K562 (cell line): ENCODE results near the gene SETD3. TPM values are rescaled to one million over a fixed set of nuclear protein-coding genes. Genes with fewer than 3 reads are reported as not detected.

Source experiments
- ATAC-seq: fragments of 200-7000 bp; cut with Tn5 transposase; 3 replicates; pipeline ENCODE4 v1.9.1; 2020; ENCODE audit warnings: moderate library complexity
- BruUV-seq: library from RNA; stranded (reverse); fragments of 400-500 nt; replicated peaks from 2 replicates; lab custom pipeline; 2021; lab: Mats Ljungman, UMichigan
- CTCF ChIA-PET: fragments of 300-600 bp; formaldehyde crosslinking; extraction: SDS; loops from one replicate; lab custom pipeline; 2021; ENCODE audit warnings: low intra/inter-chr PET ratio; lab: Yijun Ruan, JAX
- POLR2A ChIA-PET: fragments of 300-600, 350-650 bp; sonication (Branson Sonifier 250); formaldehyde crosslinking; extraction: SDS; loops from one replicate; lab custom pipeline; 2021; ENCODE audit warnings: antibody characterized with exemption, inconsistent platforms; lab: Yijun Ruan, JAX
- DNase-seq, 4 experiments: peaks; one replicate each; pipeline versions ENCODE4 v3.0.0 to v3.0.0-alpha.2; 2011 to 2018; ENCODE audit warnings: low spot score in 3 of 4, mixed read lengths in 3 of 4; ENCODE audit errors: extremely low read depth in 1 of 4
- FAIRE-seq: peaks from 2 replicates; lab custom pipeline; 2011; peaks lifted over from hg19 to GRCh38; lab: Jason Lieb, UNC
- H2AFZ ChIP-seq: 2 replicates; pipeline ENCODE4 v1.6.0; 2011; ENCODE audit warnings: low read depth, low read length, control low read depth, inconsistent platforms
- H3K27ac ChIP-seq: fragments of 200-600 bp; 3 replicates; pipeline ENCODE4 v1.8.0; 2011; ENCODE audit warnings: low read depth, mild to moderate bottlenecking, control low read depth, inconsistent platforms, low read length, moderate library complexity, mixed read lengths; ENCODE audit errors: extremely low read depth
- H3K27me3 ChIP-seq, 2 experiments: fragments of 300-600 bp in 1 of 2; 2 replicates in 1 of 2; 3 replicates in 1 of 2; pipeline versions ENCODE4 v1.6.0 to v1.8.0; 2011; ENCODE audit warnings: inconsistent platforms in 2 of 2, low read length in 2 of 2, mild to moderate bottlenecking in 1 of 2, mixed read lengths in 1 of 2, moderate library complexity in 1 of 2; ENCODE audit not compliant: control insufficient read depth in 2 of 2, insufficient read depth in 2 of 2
- H3K36me3 ChIP-seq: fragments of 300-600 bp; 3 replicates; pipeline ENCODE4 v1.8.0; 2011; ENCODE audit warnings: mild to moderate bottlenecking, low read length, inconsistent platforms; ENCODE audit not compliant: control insufficient read depth, insufficient read depth
- H3K4me1 ChIP-seq, 2 experiments: fragments of 200-600 bp in 1 of 2; replicated peaks in 1 of 2; 2 replicates in 1 of 2; 3 replicates in 1 of 2; pipeline versions ENCODE4 v1.5.1 to v1.8.0; 2011; ENCODE audit warnings: inconsistent platforms in 2 of 2, low read length in 2 of 2, mild to moderate bottlenecking in 1 of 2, mixed read lengths in 1 of 2, moderate library complexity in 1 of 2; ENCODE audit not compliant: control insufficient read depth in 2 of 2, insufficient read depth in 2 of 2
- H3K4me2 ChIP-seq: 2 replicates; pipeline ENCODE4 v1.6.1; 2011; ENCODE audit warnings: low read length, control low read depth, inconsistent platforms, mixed read lengths; ENCODE audit not compliant: insufficient read depth
- H3K4me3 ChIP-seq: fragments of 200-600 bp; sonication (generic), shearing (Covaris generic); 2 replicates; pipeline ENCODE4 v1.5.1; 2016; ENCODE audit warnings: control low read depth, inconsistent platforms
- H3K79me2 ChIP-seq: fragments of 200-600 bp; 3 replicates; pipeline ENCODE4 v1.8.0; 2011; ENCODE audit warnings: low read length, inconsistent platforms; ENCODE audit not compliant: control insufficient read depth, insufficient read depth
- H3K9ac ChIP-seq, 2 experiments: 2 replicates each; pipeline versions ENCODE4 v1.6.0 to v1.6.1; 2011; ENCODE audit warnings: low read depth in 2 of 2, low read length in 2 of 2, control low read depth in 1 of 2, inconsistent platforms in 1 of 2, mild to moderate bottlenecking in 1 of 2, mixed read lengths in 1 of 2; ENCODE audit not compliant: insufficient read depth in 1 of 2
- H3K9me1 ChIP-seq: one replicate; pipeline ENCODE4 v1.6.0; 2011; ENCODE audit warnings: inconsistent platforms, mild to moderate bottlenecking, low read length, moderate library complexity; ENCODE audit not compliant: control insufficient read depth, insufficient read depth
- H3K9me3 ChIP-seq: replicated peaks from 2 replicates; pipeline ENCODE4 v1.5.1; 2011; ENCODE audit warnings: low read depth, low read length, inconsistent platforms; ENCODE audit not compliant: control insufficient read depth, insufficient read depth
- H4K20me1 ChIP-seq: replicated peaks from 2 replicates; pipeline ENCODE4 v1.6.1; 2011; ENCODE audit warnings: low read length, inconsistent platforms, mixed read lengths; ENCODE audit not compliant: control insufficient read depth, insufficient read depth
- GATA2 ChIP-seq: sonication (generic); formaldehyde crosslinking; IDR thresholded peaks from 2 replicates; pipeline ENCODE4 v1.4.0; 2020; ENCODE audit warnings: mild to moderate bottlenecking, missing genetic modification reagents
- ILF3 ChIP-seq: fragments of 450-650 bp; IDR thresholded peaks from 2 replicates; pipeline ENCODE4 v1.6.1; 2018; ENCODE audit warnings: antibody characterized with exemption, mild to moderate bottlenecking, moderate library complexity, borderline replicate concordance
- MEF2A ChIP-seq: IDR thresholded peaks from 2 replicates; pipeline ENCODE4 v1.6.1; 2011; ENCODE audit warnings: low read depth, mild to moderate bottlenecking, low read length, moderate library complexity; ENCODE audit not compliant: control insufficient read depth
- NR2F6 ChIP-seq: fragments of 450-650 bp; formaldehyde crosslinking; IDR thresholded peaks from 2 replicates; pipeline ENCODE4 v1.4.0; 2020; ENCODE audit warnings: mild to moderate bottlenecking
- PHTF2 ChIP-seq: fragments of 250-450 bp; sonication (Bioruptor Pico); IDR thresholded peaks from 2 replicates; pipeline ENCODE4 v1.5.0; 2021; ENCODE audit warnings: mild to moderate bottlenecking
- PRMT5 ChIP-seq: sonication (generic); formaldehyde crosslinking; IDR thresholded peaks from 2 replicates; pipeline ENCODE4 v1.5.0; 2020; ENCODE audit warnings: missing genetic modification reagents
- SRSF3 ChIP-seq: fragments of 200-400 bp; formaldehyde crosslinking; IDR thresholded peaks from 2 replicates; pipeline ENCODE4 v1.6.1; 2016; ENCODE audit warnings: mild to moderate bottlenecking, low read length, moderate library complexity; ENCODE audit not compliant: insufficient read depth
- TBL1XR1 ChIP-seq, 2 experiments: IDR thresholded peaks; 2 replicates each; pipeline ENCODE4 v1.6.1; 2012; ENCODE audit warnings: improper control_type of control experiment in 2 of 2, low read length in 2 of 2, mild to moderate bottlenecking in 1 of 2
- ZBTB5 ChIP-seq: fragments of 450-650 bp; IDR thresholded peaks from 2 replicates; pipeline ENCODE4 v1.6.1; 2017; ENCODE audit warnings: antibody characterized with exemption
- ZFP36 ChIP-seq: fragments of 150-350 bp; IDR thresholded peaks from 2 replicates; pipeline ENCODE4 v1.6.1; 2018; ENCODE audit warnings: low read length, low read depth; ENCODE audit not compliant: partially characterized antibody
- ZNF431 ChIP-seq: sonication (generic); formaldehyde crosslinking; IDR thresholded peaks from 2 replicates; pipeline ENCODE4 v1.8.0; 2022; ENCODE audit warnings: mild to moderate bottlenecking, missing genetic modification reagents
- ZNF668 ChIP-seq: fragments of 250-450 bp; sonication (Bioruptor Pico); IDR thresholded peaks from 2 replicates; pipeline ENCODE4 v1.8.0; 2022; ENCODE audit warnings: mild to moderate bottlenecking, inconsistent platforms
- WGBS: fragments of 100-300 bp; shearing (Covaris generic); methylation state at CpG from one replicate; pipeline ENCODE4 v1.1.6; 2016; ENCODE audit warnings: low coverage, mixed read lengths; ENCODE audit not compliant: insufficient coverage; ENCODE audit errors: missing lambda C conversion rate; 5-methylcytosine and 5-hydroxymethylcytosine counted together
- in situ Hi-C: fragments of 300-500 bp; cut with MboI; formaldehyde crosslinking; loops from 4 replicates; pipeline ENCODE4 v1.15.0; 2018; ENCODE audit warnings: inconsistent platforms, mixed read lengths
- intact Hi-C: fragments of 100-400 bp; cut with micrococcal nuclease; formaldehyde crosslinking; loops from 2 replicates; pipeline ENCODE4 v1.14.2; 2022
- polyA plus RNA-seq, 8 experiments: library from polyadenylated mRNA; depleted of rRNA in 4 of 8; stranded (reverse) in 5 of 8; unstranded in 3 of 8; fragments of >200 nt; fragmentation: Nextera tagmentation in 2 of 8; fragmentation: Illumina TruSeq in 1 of 8; extraction: Ambion mirVana in 2 of 8; extraction: Trizol in 1 of 8; gene quantifications; 2 replicates each; pipeline versions ENCODE4 v1.2.1 to v1.2.3, GENCODE V29; 2011 to 2014; ENCODE audit warnings: inconsistent platforms in 1 of 8, missing spikeins in 1 of 8
- total RNA-seq, 7 experiments: library from RNA; depleted of rRNA in 6 of 7; stranded (reverse); fragments of >200 nt in 6 of 7; fragmentation: Illumina TruSeq in 2 of 7; extraction: Trizol in 2 of 7; gene quantifications; 2 replicates each; pipeline versions ENCODE4 v1.2.1 to v1.2.3, GENCODE V29; 2011 to 2021; ENCODE audit warnings: low replicate concordance in 1 of 7
- TF ChIP-seq, protein P1 (sequence below): fragments of 150-350 bp; conservative IDR thresholded peaks from 2 replicates; pipeline ENCODE4 v1.6.1; 2014; ENCODE audit warnings: low read length

The SETD3 gene
- total and polyA plus RNA-seq, 9 of the 15 experiments (the other 6 are each of a cell fraction or from before 2014, with no cell fraction given), result 8.5 to 35.9 (median 26.5) TPM

GRCh38 chr14:99523704-99524055 is 43.0 kb upstream of the SETD3 start:
- no peaks in the 10 kb centered on the region for H3K79me2 ChIP-seq
- H3K9me1 ChIP-seq, result no peaks in the 10 kb centered on the region
- ATAC-seq (no peak), DNase-seq (no peak), FAIRE-seq (no peak)
- peaks cover 11 to 49% of the 10 kb centered on the region in 2 experiments for H3K4me1 ChIP-seq
- H3K9ac ChIP-seq, result 0 out of 4 replicates have a peak overlapping the region, but pooled peaks of 1 of the 2 experiments have one; percentile 13
- no peak overlapping the region for H2AFZ ChIP-seq
- ChIA-PET POLR2A (interaction anchor here (0.6 to 1.2 kb wide), 3 partner anchors 10 to 105 kb away, joined by 3 to 4 read pairs (median 3); no protein-coding TSS in a partner anchor), CTCF (no interaction called here)
- no peak overlapping the region for H3K27ac ChIP-seq
- no peak overlapping the region for H3K4me2 ChIP-seq
- peaks cover under 1% of the 10 kb centered on the region; the same call in 1 of the 2 replicates for H4K20me1 ChIP-seq
- no peaks in the 10 kb centered on the region for H3K27me3 ChIP-seq
- H3K36me3 ChIP-seq, result no peaks in the 10 kb centered on the region
- in situ Hi-C loops, result loop anchor here (10.0 kb wide), 1 partner anchor 361 kb away; no protein-coding TSS in a partner anchor
- H3K9me3 ChIP-seq, result no peaks in the 10 kb centered on the region
- no peak overlapping the region for H3K4me3 ChIP-seq
- no TSS peak for BruUV-seq
- TF ChIP-seq NR2F6 (CRISPR knock-in tag) (no peak), ZNF668 (CRISPR knock-in tag) (no peak), PRMT5 (no peak), PHTF2 (no peak), GATA2 (CRISPR knock-in tag) (no peak), TBL1XR1 (IDR thresholded peaks at IDR 0.05; ENCODE audit: low read length in 2 of 2) (no peak), ILF3 (no peak), ZBTB5 (no peak), SRSF3 (no peak), ZFP36 (no peak), MEF2A (no peak), ZNF431 (CRISPR knock-in tag) (no peak)
- TF ChIP-seq, protein P1, sequence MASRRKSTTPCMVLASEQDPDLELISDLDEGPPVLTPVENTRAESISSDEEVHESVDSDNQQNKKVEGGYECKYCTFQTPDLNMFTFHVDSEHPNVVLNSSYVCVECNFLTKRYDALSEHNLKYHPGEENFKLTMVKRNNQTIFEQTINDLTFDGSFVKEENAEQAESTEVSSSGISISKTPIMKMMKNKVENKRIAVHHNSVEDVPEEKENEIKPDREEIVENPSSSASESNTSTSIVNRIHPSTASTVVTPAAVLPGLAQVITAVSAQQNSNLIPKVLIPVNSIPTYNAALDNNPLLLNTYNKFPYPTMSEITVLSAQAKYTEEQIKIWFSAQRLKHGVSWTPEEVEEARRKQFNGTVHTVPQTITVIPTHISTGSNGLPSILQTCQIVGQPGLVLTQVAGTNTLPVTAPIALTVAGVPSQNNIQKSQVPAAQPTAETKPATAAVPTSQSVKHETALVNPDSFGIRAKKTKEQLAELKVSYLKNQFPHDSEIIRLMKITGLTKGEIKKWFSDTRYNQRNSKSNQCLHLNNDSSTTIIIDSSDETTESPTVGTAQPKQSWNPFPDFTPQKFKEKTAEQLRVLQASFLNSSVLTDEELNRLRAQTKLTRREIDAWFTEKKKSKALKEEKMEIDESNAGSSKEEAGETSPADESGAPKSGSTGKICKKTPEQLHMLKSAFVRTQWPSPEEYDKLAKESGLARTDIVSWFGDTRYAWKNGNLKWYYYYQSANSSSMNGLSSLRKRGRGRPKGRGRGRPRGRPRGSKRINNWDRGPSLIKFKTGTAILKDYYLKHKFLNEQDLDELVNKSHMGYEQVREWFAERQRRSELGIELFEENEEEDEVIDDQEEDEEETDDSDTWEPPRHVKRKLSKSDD, result no peak
- TF ChIP-seq, all 486 proteins: peak for 0
- 63% methylated on average over 5 of the region's 5 CpGs for WGBS
- intact Hi-C loops, result no loop called here
